ENCODE data around the gene SYNDIG1.

DNA sequence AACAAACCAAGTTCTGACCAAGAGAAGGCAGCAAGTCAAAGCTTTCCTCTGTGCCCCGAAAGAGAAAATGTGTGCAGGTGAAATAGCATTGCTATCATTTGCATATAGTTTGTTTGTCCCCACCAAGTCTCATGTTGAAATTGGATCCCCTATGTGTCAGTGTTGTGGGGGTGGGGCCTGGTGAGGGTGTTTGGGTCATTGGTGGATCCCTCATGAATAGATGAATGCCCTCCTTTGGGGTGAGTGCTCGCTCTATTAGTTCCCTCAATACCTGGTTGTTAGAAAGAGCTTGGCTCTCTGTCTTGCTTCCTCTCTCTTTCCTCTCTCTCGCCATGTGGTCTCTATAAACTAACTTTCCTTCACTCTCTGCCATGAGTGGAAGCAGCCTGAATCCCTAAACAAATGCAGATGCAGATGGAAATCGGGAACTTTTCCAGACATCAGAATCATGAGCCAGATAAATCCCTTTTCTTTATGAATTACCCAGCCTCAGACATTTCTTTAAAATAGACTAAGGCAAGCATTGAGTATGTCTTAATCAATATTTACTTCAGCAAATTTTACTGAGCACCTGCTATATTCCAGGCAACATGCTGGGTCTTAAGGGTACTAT lies 43.8 kb upstream of the SYNDIG1 start:
- TF ChIP-seq, protein P1, sequence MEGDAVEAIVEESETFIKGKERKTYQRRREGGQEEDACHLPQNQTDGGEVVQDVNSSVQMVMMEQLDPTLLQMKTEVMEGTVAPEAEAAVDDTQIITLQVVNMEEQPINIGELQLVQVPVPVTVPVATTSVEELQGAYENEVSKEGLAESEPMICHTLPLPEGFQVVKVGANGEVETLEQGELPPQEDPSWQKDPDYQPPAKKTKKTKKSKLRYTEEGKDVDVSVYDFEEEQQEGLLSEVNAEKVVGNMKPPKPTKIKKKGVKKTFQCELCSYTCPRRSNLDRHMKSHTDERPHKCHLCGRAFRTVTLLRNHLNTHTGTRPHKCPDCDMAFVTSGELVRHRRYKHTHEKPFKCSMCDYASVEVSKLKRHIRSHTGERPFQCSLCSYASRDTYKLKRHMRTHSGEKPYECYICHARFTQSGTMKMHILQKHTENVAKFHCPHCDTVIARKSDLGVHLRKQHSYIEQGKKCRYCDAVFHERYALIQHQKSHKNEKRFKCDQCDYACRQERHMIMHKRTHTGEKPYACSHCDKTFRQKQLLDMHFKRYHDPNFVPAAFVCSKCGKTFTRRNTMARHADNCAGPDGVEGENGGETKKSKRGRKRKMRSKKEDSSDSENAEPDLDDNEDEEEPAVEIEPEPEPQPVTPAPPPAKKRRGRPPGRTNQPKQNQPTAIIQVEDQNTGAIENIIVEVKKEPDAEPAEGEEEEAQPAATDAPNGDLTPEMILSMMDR (IDR thresholded peaks at IDR 0.05) = no peak
- no peak for TF ChIP-seq POLR2A (IDR thresholded peaks at IDR 0.05)

Data from uterus (tissue), 2 donors.